Right atrium auricular region (tissue), 2 donors: ENCODE measurements around the gene ZNF839. TPM values are rescaled to one million over a fixed set of nuclear protein-coding genes. Genes with fewer than 3 reads are reported as not detected.
A peak's percentile ranks its signal among the peaks of the same experiment; 100 is the strongest.

Experiments used
- DNase-seq: peaks from one replicate; pipeline ENCODE4 v3.0.0-alpha.2; 2019; ENCODE audit warnings: low spot score
- H3K27ac ChIP-seq, 2 donors: fragments of 200-600 bp; sonication (generic); 1 replicate in 1 of 2; 2 replicates in 1 of 2; pipeline ENCODE4 v1.5.1; 2016 to 2019
- H3K27me3 ChIP-seq, 2 donors: fragments of 200-600 bp; sonication (generic); one replicate each; pipeline versions ENCODE4 v1.5.1 to v1.6.0; 2017 to 2019
- H3K36me3 ChIP-seq: fragments of 200-600 bp; sonication (generic); one replicate; pipeline ENCODE4 v1.5.1; 2016
- H3K4me1 ChIP-seq, 2 donors: fragments of 200-600 bp; sonication (generic); one replicate each; pipeline versions ENCODE4 v1.5.1 to v1.6.0; 2017 to 2019
- H3K4me3 ChIP-seq, 2 donors: fragments of 200-600 bp; sonication (generic); 1 replicate in 1 of 2; 2 replicates in 1 of 2; pipeline ENCODE4 v1.5.1; 2017 to 2019; ENCODE audit warnings: mild to moderate bottlenecking in 1 of 2, moderate library complexity in 1 of 2
- H3K9me3 ChIP-seq, 2 donors: fragments of 200-600 bp; sonication (generic); one replicate each; pipeline ENCODE4 v1.5.1; 2019
- CTCF ChIP-seq, 2 donors: fragments of 200-600 bp; sonication (generic); IDR thresholded peaks; one replicate each; pipeline ENCODE4 v1.5.1; 2019; ENCODE audit warnings: antibody characterized with exemption in 2 of 2
- total RNA-seq, 2 donors: library from RNA; depleted of rRNA; stranded (reverse); fragments of >200 nt; gene quantifications; one replicate each; pipeline ENCODE4 v1.1.0, GENCODE V29; 2016

ZNF839 gene
- total RNA-seq, 2 donors from 2014 or later = 6.4 to 7.8 TPM

- no peak for TF ChIP-seq CTCF (IDR thresholded peaks at IDR 0.05)
- no peak for DNase-seq
- Histone ChIP-seq H3K27me3 (no peaks in the 10 kb centered on the region), H3K27ac (no peak overlapping the region), H3K4me3 (no peak overlapping the region), H3K4me1 (peaks cover 0 to 9% of the 10 kb centered on the region in 2 donors), H3K36me3 (no peaks in the 10 kb centered on the region), H3K9me3 (no peaks in the 10 kb centered on the region)
Observed at GRCh38 chr14:102303664-102304063, 15.9 kb upstream of the ZNF839 start.

DNA sequence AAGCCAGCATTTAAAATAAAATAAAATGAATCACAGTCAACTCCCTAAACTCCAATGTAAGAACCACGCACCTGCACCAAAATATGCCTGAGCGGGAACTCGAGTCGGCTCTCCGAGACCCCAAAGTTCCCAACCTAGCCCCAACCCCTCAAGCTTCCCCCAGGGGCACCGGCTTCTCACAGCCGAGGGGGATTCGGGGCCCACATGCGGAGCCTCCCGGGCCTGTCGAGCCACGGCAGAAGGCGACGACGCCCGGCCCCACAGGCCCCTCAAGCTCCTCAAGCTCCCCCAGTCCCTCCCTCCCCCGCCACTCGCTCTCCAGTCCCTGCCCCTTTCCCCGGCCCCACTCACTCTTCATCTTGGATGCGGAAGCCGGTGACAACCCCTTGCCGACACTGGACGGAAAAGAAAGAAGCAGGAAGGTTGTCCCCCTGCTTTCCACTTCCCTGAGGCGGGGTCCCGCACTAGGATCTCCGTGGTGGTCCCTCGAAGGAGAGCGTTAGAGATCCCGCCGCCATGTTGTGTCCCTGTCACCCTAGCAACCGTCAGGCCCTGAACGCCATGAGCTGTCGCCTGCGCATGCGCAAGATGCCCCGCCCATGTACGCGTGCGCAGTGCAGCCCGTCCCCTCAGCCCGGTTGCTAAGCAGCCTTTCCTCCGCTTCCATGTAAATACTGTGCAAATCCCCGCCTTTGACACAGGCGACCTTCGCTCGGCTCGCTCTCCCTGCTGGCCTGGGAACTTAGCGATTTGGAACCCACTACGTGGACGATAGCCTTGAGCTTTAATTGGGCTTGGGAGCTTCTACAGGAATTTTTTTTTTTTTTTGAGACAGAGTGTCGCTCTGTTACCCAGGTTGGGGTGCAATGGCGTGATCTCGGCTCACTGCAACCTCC is 14.7 kb upstream of the ZNF839 start, which contains the start of gene MOK:
Gene MOK (minus strand): TSS at position 554 of the 896 bp plus-strand sequence. CDS start 196 bp downstream, at position 358.
- no peaks in the 10 kb centered on the region for H3K9me3 ChIP-seq
- H3K4me1 ChIP-seq = peaks cover 0 to 9% of the 10 kb centered on the region in 2 donors
- TF ChIP-seq CTCF (IDR thresholded peaks at IDR 0.05) = no peak
- DNase-seq = peak; percentile 98
- H3K4me3 ChIP-seq = peak within 1 kb of the TSS; percentile 74 to 75
- H3K27me3 ChIP-seq = no peaks in the 10 kb centered on the region
- no peaks in the 10 kb centered on the region for H3K36me3 ChIP-seq
- peak within 1 kb of the TSS; percentile 66 for H3K27ac ChIP-seq

GRCh38 chr14:102314242-102315011 is 5.1 kb upstream of the ZNF839 start:
- Histone ChIP-seq H3K36me3 (no peaks in the 10 kb centered on the region), H3K4me1 (peaks cover 0 to 29% of the 10 kb centered on the region in 2 donors), H3K4me3 (peak overlapping the region; percentile 23 to 50), H3K27ac (peak overlapping the region in 1 of 2 donors; percentile 41), H3K27me3 (no peaks in the 10 kb centered on the region), H3K9me3 (no peaks in the 10 kb centered on the region)
- peak; percentile 92 to 98 for TF ChIP-seq CTCF (IDR thresholded peaks at IDR 0.05)
- peak; percentile 86 for DNase-seq

DNA sequence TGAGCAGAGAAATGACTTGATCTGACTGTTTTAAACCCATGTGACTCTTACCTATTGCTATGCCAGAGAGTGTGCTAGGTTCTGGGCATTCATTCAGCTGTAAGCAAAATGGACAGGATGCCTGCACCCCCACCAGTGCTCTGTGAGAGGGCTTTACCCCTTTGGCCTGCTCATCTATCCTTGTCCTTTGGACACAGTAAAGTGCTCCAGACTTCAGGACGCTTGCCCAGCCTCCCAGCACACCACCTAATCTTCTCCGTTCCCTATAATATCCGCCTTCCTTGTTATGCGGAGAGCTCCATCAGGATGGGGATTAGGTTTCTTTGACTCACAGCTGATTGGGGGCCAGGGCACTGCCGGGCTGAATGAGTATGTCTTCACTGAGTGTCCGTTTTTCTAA is 4.4 kb upstream of the ZNF839 start:
- H3K27me3 ChIP-seq = no peaks in the 10 kb centered on the region
- H3K4me1 ChIP-seq = peaks cover 0 to 30% of the 10 kb centered on the region in 2 donors
- DNase-seq = no peak
- H3K4me3 ChIP-seq = no peak overlapping the region
- TF ChIP-seq CTCF (IDR thresholded peaks at IDR 0.05) = no peak
- H3K9me3 ChIP-seq = no peaks in the 10 kb centered on the region
- no peak overlapping the region for H3K27ac ChIP-seq
- H3K36me3 ChIP-seq = no peaks in the 10 kb centered on the region

DNA sequence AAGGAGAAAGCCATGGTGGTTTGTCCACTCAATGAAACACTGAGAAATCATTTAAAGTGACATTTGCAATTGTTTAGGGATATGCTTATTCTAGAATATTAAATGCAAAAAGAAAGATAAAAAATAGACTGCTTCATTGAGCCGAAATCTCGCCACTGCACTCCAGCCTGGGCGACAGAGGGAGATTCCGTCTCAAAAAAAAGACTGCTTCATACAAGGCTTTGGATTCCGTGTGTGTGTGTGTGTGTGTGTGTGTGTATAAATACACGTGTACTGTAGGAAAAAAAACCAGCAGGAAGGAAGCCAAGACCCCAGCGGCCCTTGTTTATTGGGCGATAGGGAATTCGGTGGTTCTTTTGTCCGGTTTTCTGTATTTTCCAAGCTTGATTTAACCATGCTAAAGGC is 3.2 kb upstream of the ZNF839 start:
- no peaks in the 10 kb centered on the region for H3K36me3 ChIP-seq
- no peaks in the 10 kb centered on the region for H3K27me3 ChIP-seq
- peak overlapping the region; percentile 35 to 54 for H3K4me3 ChIP-seq
- DNase-seq = no peak
- H3K27ac ChIP-seq = peak overlapping the region; percentile 95 to 98
- TF ChIP-seq CTCF (IDR thresholded peaks at IDR 0.05) = no peak
- peaks cover 0 to 39% of the 10 kb centered on the region in 2 donors for H3K4me1 ChIP-seq
- H3K9me3 ChIP-seq = no peaks in the 10 kb centered on the region
